Breast epithelium (tissue), 4 donors: ENCODE results near the gene FOS. TPM values are rescaled to one million over a fixed set of nuclear protein-coding genes. Genes with fewer than 3 reads are reported as not detected.
A peak's percentile ranks its signal among the peaks of the same experiment; 100 is the strongest.
"Not testable (repeated sequence)": the region's sequence is repeated elsewhere in the genome, so short reads cannot be mapped to it uniquely, and the experiment has no call there.

ENCODE experiments used
- DNase-seq, 2 donors: peaks; one replicate each; pipeline ENCODE4 v3.0.0-alpha.2; 2019; ENCODE audit warnings: low spot score in 2 of 2
- H3K27ac ChIP-seq, 2 donors: fragments of 200-600 bp; sonication (generic) in 1 of 2; one replicate each; pipeline ENCODE4 v1.5.1; 2016 to 2019; ENCODE audit warnings: mild to moderate bottlenecking in 1 of 2
- H3K27me3 ChIP-seq, 2 donors: fragments of 200-600 bp; sonication (generic) in 1 of 2; one replicate each; pipeline versions ENCODE4 v1.5.1 to v1.6.0; 2017 to 2019; ENCODE audit warnings: control low read depth in 1 of 2, mild to moderate bottlenecking in 1 of 2
- H3K36me3 ChIP-seq: fragments of 200-600 bp; one replicate; pipeline ENCODE4 v1.5.1; 2019
- H3K4me1 ChIP-seq, 2 donors: fragments of 200-600 bp; sonication (generic); one replicate each; pipeline ENCODE4 v1.5.1; 2016 to 2019; ENCODE audit warnings: control low read depth in 1 of 2
- H3K4me3 ChIP-seq, 3 donors: fragments of 200-600 bp; sonication (generic); 1 replicate in 2 of 3; 2 replicates in 1 of 3; pipeline ENCODE4 v1.5.1; 2016 to 2019; ENCODE audit warnings: mild to moderate bottlenecking in 3 of 3, moderate library complexity in 2 of 3
- H3K9me3 ChIP-seq, 2 donors: fragments of 200-600 bp; sonication (generic) in 1 of 2; one replicate each; pipeline ENCODE4 v1.5.1; 2016 to 2019; ENCODE audit warnings: control low read depth in 1 of 2
- CTCF ChIP-seq, 3 donors: fragments of 450-650 bp; IDR thresholded peaks; one replicate each; pipeline ENCODE4 v1.5.1; 2016 to 2017; ENCODE audit warnings: antibody characterized with exemption in 3 of 3, mild to moderate bottlenecking in 3 of 3, moderate library complexity in 3 of 3
- POLR2A ChIP-seq: fragments of 450-650 bp; IDR thresholded peaks from one replicate; pipeline ENCODE4 v1.6.1; 2016; ENCODE audit warnings: antibody characterized with exemption, mild to moderate bottlenecking, moderate library complexity
- POLR2AphosphoS5 ChIP-seq, 3 donors: sonication (generic); formaldehyde crosslinking; IDR thresholded peaks; one replicate each; pipeline ENCODE4 v1.6.1; 2017; ENCODE audit warnings: antibody characterized with exemption in 3 of 3
- intact Hi-C: fragments of 100-400 bp; cut with DNase I; formaldehyde crosslinking; loops from one replicate; pipeline ENCODE4 v1.15.1; 2023; ENCODE audit warnings: low total_unique reads
- total RNA-seq, 3 donors: library from RNA; depleted of rRNA; stranded (reverse); fragments of >200 nt; gene quantifications; one replicate each; pipeline ENCODE4 v1.1.0, GENCODE V29; 2016

Gene FOS
- total RNA-seq, 3 donors from 2014 or later = 398 to 629 (median 549) TPM

GRCh38 chr14:75280831-75281653 lies 2.4 kb downstream of the FOS start:
- Histone ChIP-seq H3K27ac (peak overlapping the region; percentile 100), H3K4me3 (peak overlapping the region; percentile 87 to 93 (median 88)), H3K36me3 (no peaks in the 10 kb centered on the region), H3K4me1 (peaks cover 0 to 3% of the 10 kb centered on the region in 2 donors), H3K27me3 (no peaks in the 10 kb centered on the region), H3K9me3 (no peaks in the 10 kb centered on the region)
- DNase-seq = peak in 1 of 2 donors; percentile 17
- TF ChIP-seq CTCF (IDR thresholded peaks at IDR 0.05) (no peak), POLR2A (no peak), POLR2AphosphoS5 (IDR thresholded peaks at IDR 0.05) (peak; percentile 70 to 100 (median 80))
- intact Hi-C loops = no loop called here

DNA sequence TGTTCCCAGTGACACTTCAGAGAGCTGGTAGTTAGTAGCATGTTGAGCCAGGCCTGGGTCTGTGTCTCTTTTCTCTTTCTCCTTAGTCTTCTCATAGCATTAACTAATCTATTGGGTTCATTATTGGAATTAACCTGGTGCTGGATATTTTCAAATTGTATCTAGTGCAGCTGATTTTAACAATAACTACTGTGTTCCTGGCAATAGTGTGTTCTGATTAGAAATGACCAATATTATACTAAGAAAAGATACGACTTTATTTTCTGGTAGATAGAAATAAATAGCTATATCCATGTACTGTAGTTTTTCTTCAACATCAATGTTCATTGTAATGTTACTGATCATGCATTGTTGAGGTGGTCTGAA lies 3.0 kb downstream of the FOS start:
- intact Hi-C loops = no loop called here
- Histone ChIP-seq H3K36me3 (no peaks in the 10 kb centered on the region), H3K27me3 (no peaks in the 10 kb centered on the region), H3K27ac (peak overlapping the region in 1 of 2 donors; percentile 100), H3K4me1 (peaks cover 0 to 3% of the 10 kb centered on the region in 2 donors), H3K4me3 (peak overlapping the region; percentile 87 to 93 (median 88)), H3K9me3 (no peaks in the 10 kb centered on the region)
- DNase-seq = no peak
- TF ChIP-seq CTCF (IDR thresholded peaks at IDR 0.05) (no peak), POLR2AphosphoS5 (IDR thresholded peaks at IDR 0.05) (no peak), POLR2A (no peak)

GRCh38 chr14:75282170-75282554 lies 3.5 kb downstream of the FOS start:
- Histone ChIP-seq H3K4me3 (peak overlapping the region in 1 of 3 donors; percentile 87), H3K27ac (no peak overlapping the region)
- intact Hi-C loops = no loop called here

DNA sequence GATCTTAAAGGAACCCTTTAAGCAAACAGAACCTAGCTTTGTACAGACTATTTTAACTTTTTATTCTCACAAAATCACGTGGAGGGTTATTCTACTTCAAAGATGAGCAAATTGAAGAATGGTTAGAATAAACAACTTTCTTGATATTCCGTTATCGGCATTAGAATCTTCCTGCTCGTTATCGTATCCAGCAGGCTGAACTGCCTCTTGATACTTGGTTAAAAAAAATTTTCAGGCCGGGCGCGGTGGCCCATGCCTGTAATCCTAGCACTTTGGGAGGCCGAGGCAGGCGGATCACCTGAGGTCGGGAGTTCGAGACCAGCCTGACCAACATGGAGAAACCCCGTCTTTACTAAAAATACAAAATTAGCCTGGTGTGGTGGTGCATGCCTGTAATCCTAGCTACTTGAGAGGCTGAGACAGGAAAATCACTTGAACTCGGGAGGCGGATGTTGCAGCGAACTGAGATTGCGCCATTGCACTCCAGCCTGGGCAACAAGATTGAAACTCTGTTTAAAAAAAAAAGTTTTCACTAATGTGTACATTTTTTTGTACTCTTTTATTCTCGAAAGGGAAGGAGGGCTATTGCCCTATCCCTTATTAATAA lies 4.0 kb downstream of the FOS start:
- TF ChIP-seq POLR2AphosphoS5 (IDR thresholded peaks at IDR 0.05) (peak in 1 of 3 donors; percentile 99), CTCF (IDR thresholded peaks at IDR 0.05) (peak in 1 of 3 donors; percentile 3)
- H3K27me3 ChIP-seq, H3K4me1 ChIP-seq, H3K36me3 ChIP-seq, H3K9me3 ChIP-seq, intact Hi-C loops, DNase-seq: not testable (repeated sequence)
- Histone ChIP-seq H3K4me3 (peak overlapping the region in 1 of 3 donors; percentile 87), H3K27ac (peak overlapping the region in 1 of 2 donors; percentile 36)

More at GRCh38 chr14:75282170-75282554, 3.5 kb downstream of the FOS start:
- DNase-seq = no peak
- H3K9me3 ChIP-seq = no peaks in the 10 kb centered on the region
- H3K27me3 ChIP-seq = no peaks in the 10 kb centered on the region
- H3K36me3 ChIP-seq = no peaks in the 10 kb centered on the region
- peaks cover 0 to 3% of the 10 kb centered on the region in 2 donors for H3K4me1 ChIP-seq
- TF ChIP-seq POLR2A (peak; percentile 40), CTCF (IDR thresholded peaks at IDR 0.05) (peak in 1 of 3 donors; percentile 5), POLR2AphosphoS5 (IDR thresholded peaks at IDR 0.05) (peak in 1 of 3 donors; percentile 56)
